Ureter (tissue), 1 donor: ENCODE data around the gene RAB8B. TPM values are rescaled to one million over a fixed set of nuclear protein-coding genes. Genes with fewer than 3 reads are reported as not detected.
"Not testable (repeated sequence)": the region's sequence is repeated elsewhere in the genome, so short reads cannot be mapped to it uniquely, and the experiment has no call there.

Source experiments
- DNase-seq: peaks from one replicate; pipeline ENCODE4 v3.0.0-alpha.2; 2020; ENCODE audit warnings: low spot score
- total RNA-seq: library from RNA; stranded (reverse); gene quantifications from one replicate; pipeline ENCODE4 v1.2.4, GENCODE V29; 2023
- donor health status: DM: yes; HTN: yes; CAD: no.

The RAB8B gene
- total RNA-seq, 1 donor from 2014 or later: 54.1 TPM

DNA sequence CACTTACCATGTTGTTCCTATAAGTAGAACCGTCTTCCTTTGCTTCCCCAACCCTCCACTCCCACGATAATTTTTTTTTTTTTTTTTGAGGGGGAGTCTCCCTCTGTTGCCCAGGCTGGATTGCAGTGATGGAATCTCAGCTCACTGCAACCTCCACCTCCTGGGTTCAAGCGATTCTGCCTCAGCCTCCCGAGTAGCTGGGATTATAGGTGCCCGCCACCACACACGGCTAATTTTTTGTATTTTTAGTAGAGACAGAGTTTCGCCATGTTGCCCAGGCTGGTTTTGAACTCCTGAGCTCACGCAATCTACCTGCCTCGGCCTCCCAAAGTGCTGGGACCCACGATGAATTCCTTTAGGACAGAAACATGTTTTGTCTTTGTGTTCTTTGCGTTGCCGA lies 19.4 kb downstream of the RAB8B start:
- DNase-seq: not testable (repeated sequence)

DNA sequence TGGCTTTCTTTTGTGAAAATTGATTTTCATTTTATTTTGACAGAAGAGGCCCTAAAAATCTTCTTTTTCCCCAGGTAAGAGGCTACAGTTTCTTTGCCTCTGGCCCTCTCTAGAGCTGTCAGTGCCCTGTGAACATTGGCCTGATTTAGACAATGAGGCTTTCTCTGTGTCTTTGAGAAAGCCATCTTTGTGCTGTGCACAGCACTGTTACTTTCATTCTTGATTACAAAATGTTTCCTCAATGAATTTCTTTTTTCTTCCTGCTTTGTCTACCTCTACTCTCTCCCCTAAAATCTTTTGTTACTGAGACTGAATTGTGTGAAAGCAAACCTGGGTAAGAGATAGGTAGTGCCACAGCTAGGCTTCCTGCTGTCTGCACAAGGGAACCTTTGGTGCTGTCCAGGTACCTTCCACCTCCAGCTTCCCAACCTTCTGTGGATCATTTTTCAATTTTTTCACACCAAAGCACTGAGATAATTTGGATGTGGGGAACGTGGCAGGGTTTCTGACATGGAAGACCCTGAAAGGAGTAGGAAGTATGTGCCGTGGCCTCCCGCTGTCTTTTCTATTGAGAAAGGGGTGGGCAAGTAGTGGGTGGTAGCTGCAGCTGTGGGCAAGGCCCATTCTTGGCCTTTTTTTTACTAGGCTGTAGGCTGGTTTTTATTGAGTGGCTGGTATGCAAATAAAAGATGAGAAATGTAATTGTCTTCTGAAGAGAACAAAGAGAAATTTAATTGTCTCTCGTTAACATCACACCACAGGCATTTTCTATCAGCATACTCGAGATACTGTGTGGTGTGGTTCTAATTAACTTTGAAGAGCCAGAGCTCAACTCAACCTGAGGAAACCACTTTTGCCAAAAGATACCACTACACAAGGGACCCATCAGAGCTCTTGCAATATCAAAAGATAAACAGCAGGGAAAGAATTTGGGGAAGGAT lies 21.0 kb downstream of the RAB8B start:
- DNase-seq: no peak

DNA sequence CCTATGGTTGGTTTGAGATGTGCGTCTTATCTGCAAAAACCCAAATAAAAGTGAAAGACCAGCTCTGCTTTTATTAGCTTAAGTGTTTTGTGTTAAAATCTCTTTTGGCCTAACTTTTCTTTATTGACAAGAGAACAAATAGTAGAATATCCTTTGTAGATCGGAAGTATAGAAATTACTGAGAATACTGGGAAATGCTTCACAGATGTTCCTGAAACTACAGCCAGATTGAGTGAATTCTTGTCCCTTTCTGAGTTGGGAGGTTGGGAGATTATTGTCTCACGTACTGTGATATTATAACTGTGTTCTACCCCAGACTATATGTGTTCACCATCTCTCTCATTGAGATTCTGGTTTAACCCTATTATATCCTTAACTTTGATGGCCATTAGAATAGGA lies 21.7 kb downstream of the RAB8B start:
- DNase-seq: no peak

DNA sequence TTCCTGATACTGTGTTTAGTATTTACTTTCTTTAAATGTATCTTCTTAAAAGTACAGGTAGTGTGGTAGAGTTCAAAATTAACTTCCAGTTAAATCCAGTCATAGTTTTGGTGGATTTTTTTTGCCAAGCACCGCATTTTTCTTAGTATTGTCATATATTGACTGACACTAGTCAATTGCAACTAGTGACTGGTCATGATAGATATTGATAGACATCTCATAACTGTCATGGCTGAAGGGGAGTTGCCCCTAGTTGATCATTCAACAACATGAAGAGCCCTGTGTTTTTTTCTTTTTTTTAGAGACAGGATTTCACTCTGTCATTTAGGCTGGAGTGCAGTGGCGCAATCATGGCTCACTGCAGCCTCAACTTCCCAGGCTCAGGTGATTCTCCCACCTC lies 22.1 kb downstream of the RAB8B start:
- DNase-seq: no peak

DNA sequence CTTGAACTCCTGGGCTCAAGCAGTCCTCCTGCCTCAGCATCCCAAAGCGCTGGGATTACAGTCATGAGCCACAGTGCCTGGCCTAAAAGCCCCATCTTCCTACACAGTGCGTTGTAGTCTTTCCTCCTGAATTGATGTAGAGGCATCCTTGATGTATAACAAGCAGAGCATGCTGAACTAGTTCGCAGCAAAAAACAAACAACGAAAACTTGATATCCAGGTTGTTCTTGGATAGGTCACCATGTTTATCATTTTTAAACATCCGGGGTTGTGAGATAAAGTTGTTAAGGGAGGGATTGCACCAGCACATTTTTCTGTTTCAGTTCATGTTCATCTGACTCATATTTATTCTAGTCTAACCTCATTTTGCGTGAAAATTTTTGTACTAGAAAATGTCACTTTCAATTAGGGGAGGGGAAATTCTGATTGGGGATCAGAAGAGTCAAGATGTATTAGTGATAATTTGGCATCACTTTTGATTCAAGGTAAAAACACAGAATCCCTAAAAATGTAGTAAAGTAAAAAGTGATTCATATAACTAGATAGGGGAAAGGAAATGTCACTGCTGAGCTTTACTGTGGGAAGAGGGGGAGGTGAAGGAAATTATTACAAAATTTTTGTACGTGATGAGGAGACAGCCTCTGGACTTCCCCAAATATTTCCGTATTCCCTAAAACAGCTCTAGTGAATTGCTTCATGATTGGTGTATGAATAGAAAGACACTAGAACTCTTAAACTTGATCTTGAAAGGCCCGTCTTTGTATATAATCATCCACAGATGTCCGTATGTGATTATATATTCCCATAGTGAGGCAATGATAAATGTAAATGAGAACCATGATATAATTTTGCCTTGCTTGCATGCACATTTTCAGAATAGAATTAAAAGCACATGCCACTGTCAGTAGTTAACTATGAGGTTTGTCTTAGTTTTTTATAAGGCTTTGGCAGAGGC lies 22.9 kb downstream of the RAB8B start:
- no peak for DNase-seq

DNA sequence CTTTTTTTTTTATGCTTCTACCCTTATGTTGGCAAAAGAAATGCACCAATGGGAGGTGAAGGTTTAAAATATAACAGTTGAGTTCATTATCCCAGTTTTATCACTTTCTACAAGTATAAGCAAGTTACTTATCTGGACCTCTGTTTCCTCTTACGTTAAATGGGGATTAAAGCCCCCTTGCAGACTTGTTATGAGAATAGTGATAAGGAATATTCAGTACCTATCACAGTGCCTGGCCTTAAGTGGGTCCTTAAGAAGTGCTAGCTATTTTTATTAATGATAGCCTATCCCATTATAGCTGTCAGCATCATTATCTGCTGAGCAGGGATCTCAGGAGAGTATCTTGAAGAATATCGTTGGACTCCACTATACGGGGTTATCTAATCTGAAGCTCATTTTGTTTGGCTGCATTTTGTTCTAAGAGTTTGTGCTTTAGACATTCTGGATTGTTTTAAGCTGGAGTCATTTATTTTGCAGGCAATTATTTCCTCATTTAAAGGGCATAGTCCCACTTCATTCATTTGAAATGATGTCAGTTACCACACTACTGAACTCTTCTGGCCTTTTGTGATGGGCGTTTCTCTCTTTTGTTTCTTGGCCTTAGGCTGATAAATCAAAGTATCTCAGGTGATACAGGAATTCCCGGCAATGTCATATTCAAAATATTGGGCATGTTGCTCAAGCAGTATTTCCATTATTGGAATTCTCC lies 28.8 kb downstream of the RAB8B start:
- no peak for DNase-seq

DNA sequence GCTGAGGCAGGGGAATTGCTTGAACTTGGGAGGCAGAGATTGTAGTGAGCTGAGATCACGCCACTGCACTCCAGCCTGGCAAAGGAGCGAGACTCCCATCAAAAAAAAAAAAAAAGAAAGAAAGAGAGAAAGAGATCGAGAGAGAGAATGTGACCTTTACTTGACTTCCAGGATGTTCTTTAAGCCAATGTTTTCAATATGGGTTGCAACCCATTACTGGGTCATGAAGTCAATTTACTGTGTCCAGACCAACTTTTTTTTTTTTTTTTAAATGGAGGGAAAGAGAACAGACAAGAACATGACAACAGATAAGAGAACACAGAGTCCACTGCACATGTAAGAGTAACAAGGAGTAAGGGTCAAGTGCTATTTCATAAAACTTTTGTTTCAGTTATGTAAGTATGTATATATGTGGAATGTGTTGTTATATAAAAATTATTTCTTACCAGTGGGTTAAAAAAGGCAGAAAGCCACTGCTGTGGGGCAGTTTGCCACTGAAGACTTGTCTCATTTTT lies 29.8 kb downstream of the RAB8B start:
- no peak for DNase-seq

DNA sequence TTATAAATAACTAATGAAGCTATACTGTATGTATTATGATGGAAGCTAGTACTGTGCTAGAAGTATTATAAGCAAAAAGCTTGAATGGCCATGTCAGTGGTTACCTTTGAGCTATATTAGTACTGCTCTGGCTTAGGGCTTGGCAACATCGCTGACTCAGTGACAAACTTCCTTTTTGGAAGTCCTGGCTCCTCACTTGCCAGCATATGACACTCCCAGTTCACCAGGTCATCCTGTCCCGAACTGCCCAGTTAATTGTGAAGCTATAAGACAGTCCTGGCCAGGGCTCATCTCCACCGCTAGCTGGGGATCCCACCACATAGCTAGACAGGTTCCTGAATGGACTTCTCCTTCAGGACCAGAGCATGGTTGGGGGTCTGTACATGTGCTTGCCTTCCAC lies 31.9 kb downstream of the RAB8B start:
- DNase-seq: peak; percentile 50

DNA sequence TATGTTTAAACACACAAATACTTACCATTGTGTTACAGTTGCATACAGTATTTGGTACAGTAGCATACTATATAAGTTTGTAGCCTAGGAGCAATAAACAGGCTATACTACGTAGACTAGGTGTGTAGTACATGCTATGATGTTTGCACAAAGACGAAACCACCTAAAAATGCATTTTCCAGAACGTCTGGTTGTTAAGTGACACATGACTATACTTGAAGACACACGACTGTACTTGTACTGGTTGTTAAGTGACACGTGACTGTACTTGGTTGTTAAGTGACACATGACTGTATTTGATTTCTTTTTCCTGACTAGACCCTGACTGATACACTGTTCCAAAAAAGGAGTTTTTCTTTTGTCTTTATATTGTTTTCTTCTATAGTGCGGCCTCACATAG lies 34.1 kb downstream of the RAB8B start:
- no peak for DNase-seq

DNA sequence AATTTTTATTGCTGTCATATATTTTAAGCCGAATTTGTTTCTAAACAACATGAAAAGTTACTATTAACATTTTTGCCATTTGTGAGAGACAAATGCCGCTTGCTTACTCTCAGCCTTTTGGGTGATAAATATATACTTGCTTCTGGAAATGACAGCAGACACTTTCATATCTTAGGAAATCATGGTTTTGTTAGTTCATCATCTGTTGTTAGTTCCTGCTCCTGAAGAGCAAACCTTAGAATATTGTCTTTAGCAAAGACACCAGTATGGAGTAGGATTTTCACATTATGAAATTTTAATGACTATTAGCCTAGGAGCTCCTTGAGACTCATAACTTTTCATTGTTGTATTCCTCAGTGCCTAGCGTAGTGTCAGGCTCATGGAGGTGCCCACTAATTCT lies 36.0 kb downstream of the RAB8B start:
- DNase-seq: no peak

DNA sequence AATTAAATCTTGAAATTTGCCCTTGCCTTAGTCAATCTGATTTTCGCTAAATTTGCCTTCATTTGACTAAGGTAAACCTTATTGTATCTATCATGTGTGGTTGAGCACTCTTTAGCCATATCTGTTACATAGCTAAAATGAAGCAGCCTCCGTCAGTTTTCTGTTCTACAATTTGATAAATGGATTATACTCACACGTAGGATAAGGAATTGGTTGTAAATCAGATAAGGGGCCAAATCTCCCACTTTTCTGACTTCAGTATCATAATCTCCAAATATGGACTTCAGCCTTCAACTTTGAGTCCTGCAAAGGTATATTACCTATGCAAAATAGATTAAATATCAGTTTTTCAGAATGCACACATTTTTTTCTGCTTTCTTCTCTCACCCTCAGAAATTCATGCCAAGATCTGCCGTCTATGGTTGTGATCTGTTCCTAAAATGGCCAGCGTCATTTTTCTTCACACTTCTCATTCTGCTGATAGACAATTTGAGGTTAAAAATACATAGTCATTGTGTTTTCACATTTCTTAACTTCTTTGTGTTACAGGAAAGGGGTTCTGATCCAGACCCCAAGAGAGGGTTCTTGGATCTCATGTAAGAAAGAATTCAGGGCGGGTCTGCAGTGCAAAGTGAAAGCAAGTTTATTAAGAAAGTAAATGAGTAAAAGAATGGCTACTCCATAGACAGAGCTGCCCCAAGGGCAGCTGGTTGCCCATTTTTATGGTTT lies 36.9 kb downstream of the RAB8B start:
- no peak for DNase-seq

DNA sequence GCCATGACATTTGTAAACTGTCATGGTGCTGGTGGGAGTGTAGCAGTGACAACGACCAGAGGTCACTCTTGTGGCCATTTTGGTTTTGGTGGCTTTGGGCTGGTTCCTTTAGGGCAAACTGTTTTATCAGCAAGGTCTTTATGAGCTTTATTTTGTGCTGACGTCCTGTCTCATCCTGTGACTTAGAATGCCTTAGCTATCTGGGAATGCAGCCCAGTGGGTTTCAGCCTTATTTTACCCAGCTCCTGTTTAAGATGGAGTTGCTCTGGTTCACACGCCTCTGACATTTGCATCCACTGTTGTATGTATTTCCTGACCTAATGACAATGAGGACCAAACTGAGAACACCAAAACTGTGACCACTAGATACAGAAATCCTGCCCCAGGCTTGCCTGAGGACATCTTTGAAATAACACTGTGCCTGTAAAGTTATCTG lies 37.6 kb downstream of the RAB8B start:
- DNase-seq: no peak

DNA sequence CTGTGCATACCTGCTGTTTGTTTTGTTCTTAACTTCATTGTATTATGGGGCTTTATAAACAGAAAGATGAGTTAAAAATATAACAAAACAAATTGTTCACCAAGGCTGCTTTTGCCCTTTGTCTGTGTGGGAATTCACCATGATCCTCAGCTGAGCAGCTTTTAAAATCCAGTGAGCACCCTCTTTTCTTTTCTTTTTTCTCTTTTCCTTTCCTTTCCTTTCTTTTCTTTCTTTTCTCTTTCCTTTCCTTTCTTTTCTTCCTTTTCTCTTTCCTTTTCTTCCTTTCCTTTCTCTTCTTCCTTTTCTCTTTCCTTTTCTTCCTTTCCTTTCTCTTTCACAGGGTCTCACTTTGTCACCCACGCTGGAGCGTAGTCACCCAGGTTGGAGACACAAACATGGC lies 38.3 kb downstream of the RAB8B start:
- DNase-seq: no peak

DNA sequence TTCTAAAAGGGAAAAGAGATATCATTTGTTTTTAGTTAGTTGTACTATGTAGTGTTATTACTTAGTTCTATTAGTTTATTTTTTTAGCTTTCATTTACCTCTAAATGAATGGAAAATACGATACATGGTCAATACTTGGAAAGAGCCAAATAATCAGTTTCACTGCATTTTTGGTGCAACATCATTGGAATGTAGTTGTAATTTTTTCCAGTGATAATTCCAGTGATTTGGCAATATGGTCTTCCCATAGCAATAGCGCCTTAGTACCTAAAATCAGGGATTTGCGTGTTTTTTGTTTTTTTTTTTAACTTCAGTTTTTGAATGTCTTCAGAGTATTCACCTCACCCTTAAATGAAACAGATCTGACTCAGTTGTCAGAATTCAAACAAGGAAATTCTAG lies 41.8 kb downstream of the RAB8B start:
- no peak for DNase-seq

DNA sequence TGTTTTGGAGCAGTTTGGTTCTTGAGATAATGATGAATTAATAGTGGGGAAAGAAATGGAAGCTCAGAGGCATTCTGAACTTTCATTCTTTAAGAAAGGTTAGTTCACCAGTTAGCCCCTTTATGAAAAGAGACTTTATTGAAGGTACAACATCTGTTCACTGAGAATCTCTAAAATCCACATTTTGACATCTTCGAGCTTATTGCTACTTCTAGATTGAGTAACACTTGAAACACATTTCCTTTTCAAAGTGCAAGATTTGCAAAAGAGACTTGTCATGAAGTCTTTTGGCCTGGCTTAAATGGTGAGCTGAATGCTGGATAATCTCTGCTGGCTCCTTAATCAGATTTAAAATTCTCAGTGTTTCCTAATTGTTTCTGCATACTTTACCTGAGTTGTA lies 42.3 kb downstream of the RAB8B start:
- DNase-seq: no peak

DNA sequence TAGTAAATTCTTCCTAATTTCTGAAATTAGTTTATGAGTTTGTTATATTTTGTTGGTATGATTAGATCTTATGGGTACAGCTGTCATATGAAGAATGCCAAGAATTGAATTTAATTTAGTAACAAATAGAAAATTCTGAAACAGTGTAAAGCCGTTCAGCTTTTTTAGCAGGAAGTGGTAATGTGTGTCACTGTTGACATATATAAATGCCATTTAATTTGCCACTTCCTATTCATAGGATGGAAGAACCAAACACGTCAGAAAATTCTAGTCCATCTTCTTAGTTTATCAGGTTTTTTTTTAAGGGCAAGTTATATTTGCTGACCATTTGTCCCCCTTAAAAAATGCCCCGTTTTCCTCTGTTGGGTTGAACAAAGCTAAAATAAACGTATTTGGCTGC lies 43.0 kb downstream of the RAB8B start:
- no peak for DNase-seq

DNA sequence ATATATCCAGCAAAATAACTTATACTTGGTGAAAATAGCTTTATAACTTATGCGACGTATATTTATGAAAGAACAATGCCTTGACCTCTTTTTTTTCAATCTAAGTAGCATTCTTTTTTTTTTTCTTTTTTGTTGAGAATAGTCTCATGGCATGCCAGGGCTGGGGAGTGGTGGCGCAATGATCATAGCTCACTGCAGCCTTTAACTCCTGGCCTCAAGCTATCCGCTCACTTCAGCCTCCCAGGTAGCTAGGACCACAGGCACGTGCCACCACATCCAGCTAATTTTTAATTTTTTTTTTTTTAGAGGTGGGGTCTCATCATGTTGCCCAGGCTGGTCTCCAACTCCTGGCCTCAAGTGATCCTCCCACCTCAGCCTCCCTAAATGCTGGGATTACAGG lies 43.5 kb downstream of the RAB8B start:
- no peak for DNase-seq

DNA sequence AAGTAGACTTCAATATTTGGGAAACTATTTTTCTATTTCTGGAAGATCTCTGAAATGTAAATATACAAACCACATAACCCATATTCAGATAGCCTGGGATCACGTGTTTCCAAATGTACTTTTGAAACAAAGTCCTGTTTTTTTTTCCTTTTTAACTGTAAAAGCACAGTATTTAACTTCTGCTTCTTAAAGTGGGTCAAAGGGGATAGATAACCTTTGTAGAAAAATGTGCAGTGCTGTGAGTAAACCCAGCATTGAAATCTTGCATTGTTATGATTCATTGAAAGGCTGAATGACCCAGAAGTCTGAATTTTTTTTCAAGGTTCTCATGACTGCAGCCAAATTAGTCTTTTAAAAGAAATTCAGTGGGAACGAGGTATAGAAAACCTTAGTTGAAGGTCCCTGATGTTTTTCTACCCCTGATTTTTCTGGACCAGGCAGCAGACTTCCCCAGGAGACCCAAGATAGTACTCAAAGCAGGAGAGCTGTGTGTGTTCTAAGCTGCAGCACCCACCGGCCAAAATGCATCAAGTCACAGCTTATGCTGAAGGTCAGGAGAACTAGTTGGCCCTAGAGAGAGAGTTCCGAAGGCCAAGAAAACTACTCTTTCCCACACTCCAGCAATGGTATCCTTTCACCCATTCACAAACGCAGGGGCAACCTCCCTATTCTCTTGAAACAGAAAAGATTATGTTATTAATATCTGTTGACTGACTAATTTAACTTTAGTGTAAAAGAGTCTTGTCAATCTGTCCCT lies 44.4 kb downstream of the RAB8B start:
- DNase-seq: no peak

DNA sequence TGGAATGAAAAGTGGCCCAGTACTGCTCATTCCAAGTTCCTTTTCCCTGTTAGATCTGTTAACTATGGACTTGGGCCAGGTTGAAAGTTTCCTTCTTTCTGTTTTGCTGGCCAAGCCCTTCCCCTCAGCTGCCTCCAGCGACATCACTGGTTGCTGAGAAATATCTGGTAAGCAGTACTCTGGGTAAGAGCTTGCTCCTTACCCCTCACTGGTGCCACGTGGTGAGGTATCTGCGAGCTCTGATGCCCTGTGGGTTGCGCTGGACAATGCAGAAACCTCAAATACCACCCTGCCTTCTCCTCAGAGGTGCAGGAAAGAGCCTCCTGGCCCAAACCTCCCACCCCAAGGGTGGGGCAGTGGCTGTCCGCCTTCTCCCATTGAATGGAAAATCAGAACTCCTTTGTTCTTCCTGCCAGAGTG lies 45.1 kb downstream of the RAB8B start:
- peak; percentile 53 for DNase-seq

DNA sequence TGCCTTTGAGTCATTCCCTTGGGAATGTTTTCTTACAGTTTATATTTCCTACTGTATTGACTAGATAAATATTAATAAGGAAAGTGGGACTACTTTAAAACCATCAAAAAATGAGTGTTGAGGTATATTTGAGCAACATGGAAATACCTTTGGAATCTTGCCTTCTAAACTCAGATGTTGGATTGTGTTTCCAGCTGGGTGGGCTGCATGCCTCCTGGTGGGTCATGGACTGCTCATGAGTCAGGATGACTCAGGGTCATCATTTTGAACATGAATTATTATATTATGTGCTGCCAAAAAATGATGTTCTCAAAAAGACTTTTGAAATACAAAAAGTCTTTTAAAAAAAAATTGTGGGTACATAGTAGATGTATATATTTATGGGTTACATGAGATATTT lies 46.9 kb downstream of the RAB8B start:
- no peak for DNase-seq
